Measurements from ENCODE around the gene CHP2. TPM values are rescaled to one million over a fixed set of nuclear protein-coding genes. Genes with fewer than 3 reads are reported as not detected.

The CHP2 gene
- polyA plus RNA-seq, 1 experiment: not detected

DNA sequence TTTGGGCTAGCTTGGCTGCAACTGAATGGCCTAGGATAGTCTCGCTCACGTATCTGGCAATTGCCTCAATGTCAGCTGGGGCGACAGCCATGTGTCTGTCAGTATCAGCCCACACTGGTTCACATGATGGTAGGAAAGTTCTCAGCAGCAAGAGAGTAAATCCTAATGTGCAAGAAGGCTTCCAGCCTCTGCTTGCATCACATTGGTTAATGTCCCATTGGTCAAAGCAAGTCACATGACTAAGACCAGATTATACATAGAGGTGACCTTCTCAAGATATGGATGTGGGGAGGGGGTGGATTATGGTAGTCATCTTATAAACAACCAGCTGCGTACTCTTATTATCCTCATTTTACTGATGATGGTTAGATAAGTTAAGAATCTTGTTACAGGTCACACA is 31.0 kb downstream of the CHP2 start:
- DNase-seq (ENCODE audit: low read depth, low spot score): no peak
- Histone ChIP-seq H3K27ac (ENCODE audit: low read depth, low read length) (no peak overlapping the region), H3K9me3 (ENCODE audit: control insufficient read depth, insufficient read depth, low read length) (no peaks in the 10 kb centered on the region), H3K4me3 (ENCODE audit: low read depth, low read length) (no peak overlapping the region), H3K27me3 (ENCODE audit: control insufficient read depth, insufficient read depth, low read length) (no peaks in the 10 kb centered on the region)
- no peak for TF ChIP-seq CTCF (IDR thresholded peaks at IDR 0.05; ENCODE audit: low read depth, low read length)
- POLR2A ChIA-PET: no interaction called here
- CTCF ChIA-PET: no interaction called here

GRCh38 chr16:23786964-23787561 is 32.2 kb downstream of the CHP2 start:
- no peak overlapping the region for H3K4me3 ChIP-seq (ENCODE audit: low read depth, low read length)
- H3K27me3 ChIP-seq (ENCODE audit: control insufficient read depth, insufficient read depth, low read length): no peaks in the 10 kb centered on the region
- CTCF ChIA-PET: interaction anchor here (1.2 to 1.3 kb wide), 2 partner anchors 14 to 223 kb away, joined by 3 to 4 read pairs; no protein-coding TSS in a partner anchor
- TF ChIP-seq CTCF (IDR thresholded peaks at IDR 0.05; ENCODE audit: low read depth, low read length): no peak
- H3K27ac ChIP-seq (ENCODE audit: low read depth, low read length): no peak overlapping the region
- DNase-seq (ENCODE audit: low read depth, low spot score): no peak
- H3K9me3 ChIP-seq (ENCODE audit: control insufficient read depth, insufficient read depth, low read length): no peaks in the 10 kb centered on the region
- POLR2A ChIA-PET: no interaction called here

DNA sequence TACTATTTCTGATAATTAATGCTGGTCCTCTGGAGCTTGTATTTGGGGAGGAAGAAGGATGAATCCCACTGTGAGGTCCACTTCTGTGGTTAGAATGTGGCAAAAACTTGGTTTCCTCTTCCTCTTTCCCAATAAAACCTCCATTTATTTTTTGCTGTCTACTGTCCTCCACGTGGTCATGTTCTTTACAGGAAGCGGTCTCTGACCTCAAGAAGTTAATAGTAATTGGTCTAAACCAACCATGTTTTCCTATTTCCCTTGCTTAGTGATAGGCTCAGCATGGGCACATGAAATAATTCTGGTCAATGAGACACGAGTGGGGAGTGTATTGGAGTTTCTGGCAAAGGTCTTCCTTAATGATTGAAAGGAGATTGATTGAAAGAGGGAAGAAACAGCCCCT is 33.9 kb downstream of the CHP2 start:
- DNase-seq (ENCODE audit: low read depth, low spot score): no peak
- CTCF ChIA-PET: no interaction called here
- POLR2A ChIA-PET: no interaction called here
- no peak overlapping the region for H3K27ac ChIP-seq (ENCODE audit: low read depth, low read length)
- H3K9me3 ChIP-seq (ENCODE audit: control insufficient read depth, insufficient read depth, low read length): no peaks in the 10 kb centered on the region
- no peak for TF ChIP-seq CTCF (IDR thresholded peaks at IDR 0.05; ENCODE audit: low read depth, low read length)
- no peak overlapping the region for H3K4me3 ChIP-seq (ENCODE audit: low read depth, low read length)
- H3K27me3 ChIP-seq (ENCODE audit: control insufficient read depth, insufficient read depth, low read length): no peaks in the 10 kb centered on the region

- Histone ChIP-seq H3K27ac (ENCODE audit: low read depth, low read length) (no peak overlapping the region), H3K27me3 (ENCODE audit: control insufficient read depth, insufficient read depth, low read length) (no peaks in the 10 kb centered on the region), H3K9me3 (ENCODE audit: control insufficient read depth, insufficient read depth, low read length) (no peaks in the 10 kb centered on the region), H3K4me3 (ENCODE audit: low read depth, low read length) (no peak overlapping the region)
- no peak for TF ChIP-seq CTCF (IDR thresholded peaks at IDR 0.05; ENCODE audit: low read depth, low read length)
- ChIA-PET CTCF (no interaction called here), POLR2A (no interaction called here)
- no peak for DNase-seq (ENCODE audit: low read depth, low spot score)
Measured at GRCh38 chr16:23795378-23795777, 40.6 kb downstream of the CHP2 start.

GRCh38 chr16:23796941-23797340 is 42.1 kb downstream of the CHP2 start:
- TF ChIP-seq CTCF (IDR thresholded peaks at IDR 0.05; ENCODE audit: low read depth, low read length): no peak
- Histone ChIP-seq H3K9me3 (ENCODE audit: control insufficient read depth, insufficient read depth, low read length) (no peaks in the 10 kb centered on the region), H3K27ac (ENCODE audit: low read depth, low read length) (no peak overlapping the region), H3K27me3 (ENCODE audit: control insufficient read depth, insufficient read depth, low read length) (no peaks in the 10 kb centered on the region), H3K4me3 (ENCODE audit: low read depth, low read length) (no peak overlapping the region)
- no peak for DNase-seq (ENCODE audit: low read depth, low spot score)
- ChIA-PET CTCF (interaction anchor here (0.7 kb wide), 1 partner anchor 213 kb away, joined by 3 read pairs; no protein-coding TSS in a partner anchor), POLR2A (no interaction called here)

All from AG04450 (cell line).